ENCODE data around the gene GLB1L. TPM values are rescaled to one million over a fixed set of nuclear protein-coding genes. Genes with fewer than 3 reads are reported as not detected.
"Not testable (repeated sequence)": the region's sequence is repeated elsewhere in the genome, so short reads cannot be mapped to it uniquely, and the experiment has no call there.

Gene GLB1L
- total and polyA plus RNA-seq, 12 donors: 1.5 to 5.2 (median 2.4) TPM

DNA sequence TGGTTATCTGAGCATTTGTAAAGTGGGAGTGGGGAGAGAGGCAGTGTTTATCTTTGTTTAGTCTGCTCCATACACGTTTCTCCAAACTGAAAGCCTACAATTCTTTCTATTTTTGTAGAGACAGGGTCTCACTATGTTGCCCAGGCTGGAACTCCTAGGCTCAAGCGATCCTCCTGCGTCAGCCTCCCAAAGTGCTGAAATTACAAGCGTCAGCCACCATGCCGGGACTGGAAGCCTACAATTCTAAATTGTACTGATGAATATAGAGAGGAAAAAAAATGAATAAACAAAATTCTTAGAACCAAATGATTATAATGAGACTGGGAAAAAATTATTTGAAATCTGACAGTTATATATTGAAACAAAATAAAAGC is 40.1 kb downstream of the GLB1L start:
- ATAC-seq (no peak), DNase-seq (no peak)
- H3K9me3 ChIP-seq: peaks cover 0 to 2% (median 0%) of the 10 kb centered on the region in 11 donors
- no peak overlapping the region for H3K27ac ChIP-seq
- H3K27me3 ChIP-seq: no peaks in the 10 kb centered on the region
- TF ChIP-seq, protein P1, sequence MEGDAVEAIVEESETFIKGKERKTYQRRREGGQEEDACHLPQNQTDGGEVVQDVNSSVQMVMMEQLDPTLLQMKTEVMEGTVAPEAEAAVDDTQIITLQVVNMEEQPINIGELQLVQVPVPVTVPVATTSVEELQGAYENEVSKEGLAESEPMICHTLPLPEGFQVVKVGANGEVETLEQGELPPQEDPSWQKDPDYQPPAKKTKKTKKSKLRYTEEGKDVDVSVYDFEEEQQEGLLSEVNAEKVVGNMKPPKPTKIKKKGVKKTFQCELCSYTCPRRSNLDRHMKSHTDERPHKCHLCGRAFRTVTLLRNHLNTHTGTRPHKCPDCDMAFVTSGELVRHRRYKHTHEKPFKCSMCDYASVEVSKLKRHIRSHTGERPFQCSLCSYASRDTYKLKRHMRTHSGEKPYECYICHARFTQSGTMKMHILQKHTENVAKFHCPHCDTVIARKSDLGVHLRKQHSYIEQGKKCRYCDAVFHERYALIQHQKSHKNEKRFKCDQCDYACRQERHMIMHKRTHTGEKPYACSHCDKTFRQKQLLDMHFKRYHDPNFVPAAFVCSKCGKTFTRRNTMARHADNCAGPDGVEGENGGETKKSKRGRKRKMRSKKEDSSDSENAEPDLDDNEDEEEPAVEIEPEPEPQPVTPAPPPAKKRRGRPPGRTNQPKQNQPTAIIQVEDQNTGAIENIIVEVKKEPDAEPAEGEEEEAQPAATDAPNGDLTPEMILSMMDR (IDR thresholded peaks at IDR 0.05): no peak
- H3K4me1 ChIP-seq: peaks cover 8 to 25% (median 20%) of the 10 kb centered on the region in 9 donors
- H3K36me3 ChIP-seq: peaks cover 0 to 27% (median 17%) of the 10 kb centered on the region in 9 donors
- intact Hi-C loops (cut with DNase I): loop anchor here in 2 of 10 donors (5.0 kb wide), 2 partner anchors 33 to 43 kb away; partner anchors contain the start of genes NHEJ1 (in 1 of the 2) and SLC23A3 (in 1 of the 2)
- WGBS, 2 donors: 84 to 86% methylated on average over 5 of the region's 5 CpGs
- H3K4me3 ChIP-seq: no peak overlapping the region

- H3K4me1 ChIP-seq: peaks cover 8 to 25% (median 20%) of the 10 kb centered on the region in 9 donors
- peaks cover 0 to 2% (median 0%) of the 10 kb centered on the region in 11 donors for H3K9me3 ChIP-seq
- DNase-seq (no peak), ATAC-seq (no peak)
- peaks cover 0 to 21% (median 12%) of the 10 kb centered on the region in 9 donors for H3K36me3 ChIP-seq
- no peak overlapping the region for H3K4me3 ChIP-seq
- no peak overlapping the region for H3K27ac ChIP-seq
- WGBS, 2 donors: 90 to 92% methylated on average over 7 of the region's 7 CpGs
- TF ChIP-seq, protein P1 (IDR thresholded peaks at IDR 0.05): no peak
- H3K27me3 ChIP-seq: peaks cover 0 to 2% (median 0%) of the 10 kb centered on the region in 7 donors
- intact Hi-C loops (cut with DNase I): loop anchor here in 2 of 10 donors (5.0 kb wide), 2 partner anchors 32 to 42 kb away; partner anchors contain the start of genes NHEJ1 (in 1 of the 2) and SLC23A3 (in 1 of the 2)
Measured at GRCh38 chr2:219204425-219205164, 40.6 kb downstream of the GLB1L start.

GRCh38 chr2:219201331-219201730 is 43.9 kb downstream of the GLB1L start:
- WGBS, 2 donors: 90 to 91% methylated on average over 19 to 20 of the region's 21 CpGs

GRCh38 chr2:219200502-219201326 is 44.5 kb downstream of the GLB1L start:
- H3K36me3 ChIP-seq; H3K27ac ChIP-seq; H3K4me1 ChIP-seq; H3K4me3 ChIP-seq; ATAC-seq; H3K9me3 ChIP-seq; intact Hi-C loops (cut with DNase I); DNase-seq: not testable (repeated sequence)
- 83% methylated on average over 25 of the region's 26 CpGs for WGBS, 2 donors
- H3K27me3 ChIP-seq: peaks cover 0 to 22% (median 3%) of the 10 kb centered on the region in 7 donors

More at GRCh38 chr2:219201331-219201730, 43.9 kb downstream of the GLB1L start:
- DNase-seq; ATAC-seq; H3K27ac ChIP-seq; intact Hi-C loops (cut with DNase I); H3K36me3 ChIP-seq; H3K4me3 ChIP-seq; H3K9me3 ChIP-seq; H3K4me1 ChIP-seq: not testable (repeated sequence)
- peaks cover 0 to 22% (median 3%) of the 10 kb centered on the region in 7 donors for H3K27me3 ChIP-seq

Measured in heart right ventricle (tissue), 16 donors.